CD4-positive, alpha-beta T cell (primary cell): ENCODE data around the gene LAMA2. TPM values are rescaled to one million over a fixed set of nuclear protein-coding genes. Genes with fewer than 3 reads are reported as not detected.

Source experiments
- ATAC-seq: fragments of 200-7000 bp; cut with Tn5 transposase; one replicate; pipeline ENCODE4 v1.10.0; 2022; ENCODE audit warnings: mild to moderate bottlenecking; ENCODE audit not compliant: poor library complexity
- CTCF ChIA-PET: fragments of 350-600 bp; sonication (Branson Sonifier 250); formaldehyde crosslinking; loops from one replicate; lab custom pipeline; 2021; ENCODE audit warnings: antibody characterized with exemption, inconsistent platforms; lab: Charles Lee
- POLR2A ChIA-PET: fragments of 350-600 bp; sonication (Branson Sonifier 250); formaldehyde crosslinking; loops from one replicate; lab custom pipeline; 2021; ENCODE audit warnings: antibody characterized with exemption, inconsistent platforms; lab: Charles Lee
- DNase-seq, 14 experiments: peaks; one replicate each; pipeline ENCODE4 v3.0.0-alpha.2; 2013 to 2020; ENCODE audit warnings: mixed read lengths in 2 of 14
- H3K27ac ChIP-seq, 2 donors: one replicate each; pipeline versions ENCODE4 v1.5.1 to v1.7.0; 2013; ENCODE audit warnings: low read length in 2 of 2, low read depth in 1 of 2, mild to moderate bottlenecking in 1 of 2
- H3K27me3 ChIP-seq, 2 experiments: 1 replicate in 1 of 2; 2 replicates in 1 of 2; pipeline versions ENCODE4 v1.6.1 to v1.7.0; 2013; ENCODE audit warnings: low read length in 2 of 2, control low read depth in 1 of 2, mild to moderate bottlenecking in 1 of 2, moderate library complexity in 1 of 2; ENCODE audit not compliant: insufficient read depth in 2 of 2, control insufficient read depth in 1 of 2
- H3K36me3 ChIP-seq: one replicate; pipeline ENCODE4 v1.6.1; 2013; ENCODE audit warnings: low read length, control low read depth; ENCODE audit not compliant: insufficient read depth
- H3K4me1 ChIP-seq: one replicate; pipeline ENCODE4 v1.6.1; 2013; ENCODE audit warnings: low read length, control low read depth; ENCODE audit not compliant: insufficient read depth
- H3K4me3 ChIP-seq: one replicate; pipeline ENCODE4 v1.5.1; 2013; ENCODE audit warnings: mild to moderate bottlenecking, low read length, moderate library complexity
- H3K9me3 ChIP-seq, 2 experiments: 1 replicate in 1 of 2; 2 replicates in 1 of 2; pipeline versions ENCODE4 v1.6.1 to v1.7.0; 2013; ENCODE audit warnings: low read length in 2 of 2, mild to moderate bottlenecking in 2 of 2, control low read depth in 1 of 2, moderate library complexity in 1 of 2; ENCODE audit not compliant: control insufficient read depth in 1 of 2, insufficient read depth in 1 of 2
- H3K27ac Mint-ChIP-seq: one replicate; pipeline ENCODE4 v1.8.0; 2020; ENCODE audit warnings: mixed read lengths
- H3K27me3 Mint-ChIP-seq: one replicate; pipeline ENCODE4 v1.8.0; 2021; ENCODE audit warnings: mixed read lengths
- H3K36me3 Mint-ChIP-seq: one replicate; pipeline ENCODE4 v1.8.0; 2021; ENCODE audit warnings: low read depth, mixed read lengths
- H3K4me1 Mint-ChIP-seq: one replicate; pipeline ENCODE4 v1.8.0; 2021; ENCODE audit warnings: low read depth, mixed read lengths
- H3K4me3 Mint-ChIP-seq: one replicate; pipeline ENCODE4 v1.8.0; 2020; ENCODE audit warnings: mild to moderate bottlenecking, mixed read lengths
- H3K9me3 Mint-ChIP-seq: one replicate; pipeline ENCODE4 v1.8.0; 2020; ENCODE audit warnings: mixed read lengths
- CTCF ChIP-seq: fragments of 200-600 bp; IDR thresholded peaks from one replicate; pipeline ENCODE4 v1.8.0; 2022; ENCODE audit warnings: antibody characterized with exemption, mild to moderate bottlenecking
- intact Hi-C, 2 experiments: fragments of 100-400 bp; cut with DNase I in 1 of 2; cut with micrococcal nuclease in 1 of 2; formaldehyde crosslinking; loops; one replicate each; pipeline versions ENCODE4 v1.15.1 to v1.9.0; 2023 to 2025; cut with DNase I, micrococcal nuclease
- total RNA-seq, 174 experiments: library from RNA in 2 of 174; stranded (reverse) in 2 of 174; gene quantifications; one replicate each; pipeline ENCODE4 v1.2.3 and lab custom pipeline; 2021 to 2026

LAMA2 gene
- total RNA-seq, 2 experiments from 2014 or later: 0.05 to 0.06 TPM

- no peaks in the 10 kb centered on the region for H3K9me3 ChIP-seq
- H3K27me3 ChIP-seq: no peaks in the 10 kb centered on the region
- CTCF ChIA-PET: no interaction called here
- no peak overlapping the region for H3K27ac Mint-ChIP-seq
- H3K9me3 Mint-ChIP-seq: no peaks in the 10 kb centered on the region
- H3K4me1 Mint-ChIP-seq: peaks cover 30% of the 10 kb centered on the region
- POLR2A ChIA-PET: no interaction called here
- intact Hi-C loops: loop anchor here in 1 of 2 experiments (1.0 kb wide), 1 partner anchor 12 kb away; no protein-coding TSS in a partner anchor
- H3K36me3 Mint-ChIP-seq: no peaks in the 10 kb centered on the region
- H3K36me3 ChIP-seq: no peaks in the 10 kb centered on the region
- no peak overlapping the region for H3K27ac ChIP-seq
- TF ChIP-seq CTCF: no peak
- DNase-seq: no peak
- H3K4me3 Mint-ChIP-seq: no peak overlapping the region
- H3K27me3 Mint-ChIP-seq: no peaks in the 10 kb centered on the region
- no peak for ATAC-seq
- peaks cover 14% of the 10 kb centered on the region for H3K4me1 ChIP-seq
- H3K4me3 ChIP-seq: no peak overlapping the region
Observed at GRCh38 chr6:129486327-129486726, 603.4 kb downstream of the LAMA2 start.

- no peak overlapping the region for H3K4me3 ChIP-seq
- Mint-ChIP-seq H3K27me3 (no peaks in the 10 kb centered on the region), H3K4me3 (no peak overlapping the region), H3K27ac (peak overlapping the region; percentile 91), H3K36me3 (no peaks in the 10 kb centered on the region), H3K9me3 (no peaks in the 10 kb centered on the region), H3K4me1 (peaks cover 33% of the 10 kb centered on the region)
- no peaks in the 10 kb centered on the region for H3K36me3 ChIP-seq
- CTCF ChIA-PET: no interaction called here
- ATAC-seq (no peak), DNase-seq (no peak)
- H3K27ac ChIP-seq: no peak overlapping the region
- H3K4me1 ChIP-seq: peaks cover 17% of the 10 kb centered on the region
- no peaks in the 10 kb centered on the region for H3K9me3 ChIP-seq
- TF ChIP-seq CTCF: no peak
- H3K27me3 ChIP-seq: no peaks in the 10 kb centered on the region
- POLR2A ChIA-PET: no interaction called here
- intact Hi-C loops: no loop called here
Observed at GRCh38 chr6:129488313-129488712, 605.4 kb downstream of the LAMA2 start.

- Mint-ChIP-seq H3K4me1 (peaks cover 33% of the 10 kb centered on the region), H3K27me3 (no peaks in the 10 kb centered on the region), H3K27ac (peak overlapping the region; percentile 91), H3K9me3 (no peaks in the 10 kb centered on the region), H3K36me3 (no peaks in the 10 kb centered on the region), H3K4me3 (no peak overlapping the region)
- CTCF ChIA-PET: interaction anchor here (0.8 kb wide), 1 partner anchor 10 kb away, joined by 3 read pairs; no protein-coding TSS in a partner anchor
- TF ChIP-seq CTCF: no peak
- no peak overlapping the region for H3K4me3 ChIP-seq
- H3K27ac ChIP-seq: no peak overlapping the region
- intact Hi-C loops: no loop called here
- H3K27me3 ChIP-seq: no peaks in the 10 kb centered on the region
- DNase-seq (no peak), ATAC-seq (no peak)
- POLR2A ChIA-PET: interaction anchor here (1.5 to 1.7 kb wide), 2 partner anchors 10 to 532 kb away, joined by 5 to 7 read pairs; no protein-coding TSS in a partner anchor
- no peaks in the 10 kb centered on the region for H3K9me3 ChIP-seq
- H3K4me1 ChIP-seq: peaks cover 17% of the 10 kb centered on the region
- H3K36me3 ChIP-seq: no peaks in the 10 kb centered on the region
Observed at GRCh38 chr6:129489215-129489765, 606.4 kb downstream of the LAMA2 start.
